GM10266 (cell line): ENCODE measurements around the gene ERICH6B.

Experiments used
- DNase-seq: peaks from one replicate; pipeline ENCODE4 v3.0.0; 2012; ENCODE audit errors: extremely low spot score
- CTCF ChIP-seq: IDR thresholded peaks from 2 replicates; pipeline ENCODE4 v1.5.1; 2012; ENCODE audit warnings: mild to moderate bottlenecking, low read depth; ENCODE audit not compliant: control insufficient read depth, insufficient read depth; ENCODE audit errors: missing control alignments

The ERICH6B gene

DNA sequence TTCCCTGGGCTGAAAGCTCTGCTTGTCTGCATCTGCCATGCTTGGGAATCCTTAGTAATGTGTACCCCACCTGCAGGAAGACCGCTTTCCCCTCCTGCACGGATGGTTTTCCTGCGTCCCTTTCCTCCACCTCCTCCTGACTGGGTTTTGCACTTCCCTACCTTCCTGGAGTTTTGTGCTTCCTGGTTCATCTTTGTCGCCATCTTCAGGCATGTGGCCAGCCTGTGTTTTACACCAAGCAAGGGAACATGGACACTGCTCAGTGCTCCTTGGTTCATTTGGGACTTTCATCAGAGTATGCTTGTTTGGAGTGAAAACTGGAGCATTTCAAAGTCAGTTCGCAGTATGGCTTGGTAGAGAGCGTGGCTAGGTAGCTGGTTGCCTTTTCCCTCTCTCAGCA, 30.7 kb downstream of the ERICH6B start:
- TF ChIP-seq CTCF: no peak
- no peak for DNase-seq

- TF ChIP-seq CTCF: no peak
- no peak for DNase-seq
These were observed 33.0 kb downstream of the ERICH6B start for GRCh38 chr13:45582408-45583076.

GRCh38 chr13:45576466-45576865, 39.1 kb downstream of the ERICH6B start:
- no peak for TF ChIP-seq CTCF
- DNase-seq: no peak

DNA sequence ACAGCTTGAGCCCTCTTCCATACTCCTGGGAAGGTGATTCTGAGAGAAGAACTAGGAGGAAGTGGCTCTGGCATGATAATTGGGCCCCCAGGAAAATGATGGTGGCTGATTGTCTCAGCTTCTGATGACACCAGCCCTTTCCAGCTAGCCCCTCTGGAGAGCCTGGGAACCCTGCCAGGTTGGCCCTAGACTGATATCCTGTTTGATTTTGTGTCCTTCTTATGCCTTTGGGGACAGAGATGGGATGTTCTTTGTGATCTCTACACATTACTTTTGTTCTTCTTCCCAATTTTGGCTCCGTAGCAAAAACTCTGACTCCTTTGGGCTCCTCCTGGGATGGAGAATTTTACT, 39.7 kb downstream of the ERICH6B start:
- TF ChIP-seq CTCF: no peak
- DNase-seq: no peak

DNA sequence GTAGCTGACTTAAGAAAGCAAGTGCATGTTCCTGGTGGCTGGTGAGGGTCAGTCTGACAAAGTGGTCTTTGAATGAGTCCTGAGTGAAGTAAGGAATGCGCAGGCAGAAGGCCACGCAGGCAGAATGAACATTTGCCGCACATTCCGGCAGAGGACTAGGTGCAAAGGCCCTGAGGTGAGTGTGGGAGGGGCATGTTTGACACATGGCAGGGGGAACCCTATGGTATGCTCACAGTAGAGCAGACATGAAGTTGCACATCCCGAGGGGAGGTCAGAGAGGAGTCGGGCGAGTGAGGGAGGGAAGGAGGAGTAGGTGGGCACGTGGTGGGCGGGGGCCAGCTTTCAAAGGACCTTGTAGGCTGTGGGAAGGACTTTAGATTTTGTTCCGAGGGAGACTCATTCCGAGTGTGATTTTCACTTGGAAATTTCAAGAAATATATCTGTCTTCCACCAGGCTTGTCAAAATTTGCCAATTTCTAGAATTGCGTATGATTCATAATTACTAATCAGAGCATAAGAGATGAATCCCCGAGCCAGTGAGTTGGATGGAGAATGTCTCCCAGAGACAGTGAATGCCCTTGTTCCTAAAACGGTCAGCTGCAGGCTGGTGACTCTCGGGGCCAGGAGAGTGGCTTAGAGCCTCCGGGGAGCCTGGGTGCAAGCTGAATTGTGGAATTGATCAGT, 40.3 kb downstream of the ERICH6B start:
- TF ChIP-seq CTCF: no peak
- no peak for DNase-seq

GRCh38 chr13:45565331-45565730, 50.2 kb downstream of the ERICH6B start:
- no peak for DNase-seq
- no peak for TF ChIP-seq CTCF

GRCh38 chr13:45564133-45564776, 51.3 kb downstream of the ERICH6B start:
- DNase-seq: no peak
- TF ChIP-seq CTCF: no peak
